Activated CD4-positive, CD25-positive, alpha-beta regulatory T cell treated with anti-CD3 and anti-CD28 coated beads, Interleukin-2, amount 50 U/mL, for 72 hours (primary cell): ENCODE results near the gene KY.
"Not testable (repeated sequence)": the region's sequence is repeated elsewhere in the genome, so short reads cannot be mapped to it uniquely, and the experiment has no call there.

Source experiments
- DNase-seq: peaks from one replicate; pipeline ENCODE4 v3.0.0; 2021

Gene KY

DNA sequence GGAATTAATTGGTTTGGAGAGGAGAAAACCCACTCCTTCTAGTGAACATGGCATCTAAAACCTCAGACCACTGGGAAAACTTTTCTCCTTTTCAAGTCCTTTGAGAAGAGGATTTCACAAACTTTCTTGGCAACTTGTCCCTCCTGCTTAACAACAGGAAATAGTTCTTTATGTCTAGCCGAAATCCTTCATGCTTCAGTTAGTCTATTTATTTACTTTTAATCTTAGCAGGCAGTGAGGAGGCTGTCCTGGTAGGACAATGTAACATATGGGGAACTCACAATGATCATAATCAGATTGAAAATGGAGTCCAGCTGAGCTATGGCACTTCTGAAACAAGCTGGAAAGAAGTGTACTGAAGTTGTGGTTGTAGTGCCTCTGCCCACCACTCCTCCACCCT lies 50.6 kb downstream of the KY start:
- no peak for DNase-seq

DNA sequence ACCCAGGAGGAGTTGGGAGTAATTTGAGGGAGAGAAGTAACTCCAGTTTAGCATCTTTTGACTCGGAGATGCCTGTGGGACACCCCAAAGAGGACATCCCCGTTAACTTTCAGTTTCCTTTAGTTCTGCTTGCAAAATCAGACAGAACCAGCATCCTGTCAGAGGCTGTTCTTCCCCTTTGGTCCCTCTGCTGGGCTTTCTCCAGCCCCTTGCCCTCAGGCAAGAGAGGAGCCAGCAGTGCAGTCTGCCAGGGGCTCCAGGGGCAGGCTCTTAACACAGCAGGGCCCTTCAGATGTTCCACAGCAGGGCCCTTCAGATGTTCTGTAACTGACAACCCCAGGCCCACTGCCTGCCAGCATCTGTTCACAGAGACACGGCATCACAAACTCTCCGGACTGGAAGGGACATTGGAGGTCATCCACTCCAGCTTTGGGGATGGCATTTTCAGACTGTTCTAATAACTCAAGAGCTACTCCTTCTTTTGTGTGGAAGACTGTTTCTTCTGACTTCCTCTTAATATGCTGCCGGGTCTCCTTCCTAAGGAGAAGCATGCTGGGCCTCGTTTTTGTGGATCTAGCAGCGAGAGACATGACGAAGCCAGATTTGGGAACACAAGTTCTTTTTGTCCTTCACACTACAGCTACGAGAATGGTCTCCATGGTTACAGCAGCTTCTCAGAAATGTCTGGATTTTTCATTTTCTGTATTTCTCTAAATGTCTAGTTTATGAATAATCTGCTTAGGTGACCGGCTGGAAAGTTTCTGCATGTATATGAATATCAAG lies 51.9 kb downstream of the KY start:
- DNase-seq = no peak

DNA sequence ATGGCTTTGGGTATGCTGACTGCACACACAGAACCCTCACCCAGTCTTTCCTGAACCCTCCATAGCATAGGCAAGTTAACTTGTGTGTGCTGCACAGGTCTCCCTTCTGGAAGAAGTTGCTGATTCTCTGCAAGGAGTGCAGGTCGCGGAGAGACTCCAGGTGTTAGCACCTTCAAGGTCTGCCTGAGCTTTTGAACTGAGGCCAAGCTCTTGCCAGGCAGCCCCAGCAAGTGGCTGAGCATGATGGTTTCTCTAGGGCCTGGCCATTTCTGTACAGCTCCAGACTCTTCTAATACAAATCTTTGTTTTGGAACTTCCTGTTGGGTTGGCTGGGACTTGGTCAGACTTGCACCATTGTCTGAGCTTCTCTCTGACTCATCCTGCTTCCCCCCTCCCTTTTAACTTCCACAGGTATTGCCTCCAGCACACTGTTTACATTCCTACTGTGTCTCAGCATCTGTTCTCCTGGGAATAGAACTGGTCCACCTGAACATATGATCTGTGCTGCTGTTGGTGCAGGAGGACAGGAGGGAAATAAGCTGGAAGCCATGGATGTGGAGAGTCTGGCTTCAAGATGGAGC lies 53.3 kb downstream of the KY start:
- no peak for DNase-seq

DNA sequence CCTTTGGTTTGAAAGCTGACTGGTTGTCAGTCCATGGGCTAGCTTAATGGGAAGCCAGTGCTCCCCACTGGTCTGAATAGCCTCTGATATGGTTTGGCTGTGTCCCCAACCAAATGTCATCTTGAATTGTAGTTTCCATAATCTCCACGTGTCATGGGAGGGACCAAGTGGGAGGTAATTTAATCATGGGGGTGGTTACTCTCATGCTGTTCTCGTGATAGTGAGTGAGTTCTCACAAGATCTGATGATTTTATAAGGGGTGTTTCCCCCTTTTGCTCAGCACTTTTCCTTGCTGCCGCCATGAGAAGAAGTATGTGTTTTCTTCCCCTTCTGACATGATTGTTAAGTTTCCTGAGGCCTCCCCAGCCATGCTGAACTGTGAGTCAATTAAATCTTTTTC lies 55.8 kb downstream of the KY start:
- not testable (repeated sequence) for DNase-seq

DNA sequence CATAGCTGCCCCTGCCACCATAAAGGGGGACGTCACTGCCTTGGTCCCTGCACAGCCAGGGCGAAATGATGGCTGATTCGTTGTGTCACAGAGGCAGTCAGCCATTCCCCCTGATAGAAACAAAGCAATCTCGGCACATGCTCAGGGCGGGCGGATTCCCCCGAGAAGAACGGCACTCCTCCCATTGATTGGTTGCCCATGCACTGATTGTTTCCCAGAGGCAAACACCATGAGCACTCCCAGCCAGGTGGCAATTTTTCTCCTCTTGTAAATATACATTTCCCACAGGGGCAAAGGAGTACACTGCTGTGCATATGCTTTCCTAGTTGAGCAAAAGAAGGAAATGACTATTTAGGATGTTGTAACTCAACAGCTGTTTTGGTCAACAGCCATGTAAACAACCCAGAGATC lies 56.5 kb downstream of the KY start:
- DNase-seq = no peak

DNA sequence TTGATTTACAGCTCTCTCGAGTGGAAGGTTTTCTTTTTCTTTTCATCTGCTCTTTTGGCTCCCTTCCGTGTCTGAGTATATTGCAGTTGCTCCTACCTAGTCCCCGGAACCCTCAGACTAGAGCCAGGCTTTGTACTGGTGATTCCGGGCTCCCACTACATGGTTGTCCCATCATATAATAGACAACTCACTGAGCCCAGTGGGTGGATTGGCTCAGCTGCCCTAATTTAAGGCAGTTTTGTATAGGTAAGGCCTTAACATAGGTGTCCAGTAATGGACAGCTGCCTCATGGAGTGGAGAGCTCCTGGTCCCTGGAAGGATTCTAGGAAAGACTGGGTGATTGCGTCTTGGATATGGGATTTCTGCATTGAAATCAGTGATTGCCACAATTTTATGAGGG lies 58.0 kb downstream of the KY start:
- DNase-seq = no peak

DNA sequence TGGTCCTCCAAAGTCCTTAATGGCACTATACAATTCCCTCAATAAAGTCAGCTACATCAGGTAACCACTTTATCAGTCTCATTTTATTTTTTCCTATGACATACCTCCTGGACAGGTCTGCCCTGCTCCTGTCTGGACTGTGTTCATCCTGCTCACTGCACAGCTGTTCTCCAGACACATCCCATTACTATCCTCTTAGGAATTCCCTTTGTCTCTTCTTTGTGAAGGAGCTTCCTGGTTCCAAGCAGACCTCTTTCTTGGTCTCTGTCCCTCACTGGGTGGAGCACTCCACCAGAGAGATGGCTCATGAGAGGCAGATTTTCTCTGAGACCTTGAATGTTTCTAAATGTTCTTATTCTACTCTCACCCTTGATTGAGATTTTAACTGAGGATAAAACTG lies 60.1 kb downstream of the KY start:
- DNase-seq = no peak

DNA sequence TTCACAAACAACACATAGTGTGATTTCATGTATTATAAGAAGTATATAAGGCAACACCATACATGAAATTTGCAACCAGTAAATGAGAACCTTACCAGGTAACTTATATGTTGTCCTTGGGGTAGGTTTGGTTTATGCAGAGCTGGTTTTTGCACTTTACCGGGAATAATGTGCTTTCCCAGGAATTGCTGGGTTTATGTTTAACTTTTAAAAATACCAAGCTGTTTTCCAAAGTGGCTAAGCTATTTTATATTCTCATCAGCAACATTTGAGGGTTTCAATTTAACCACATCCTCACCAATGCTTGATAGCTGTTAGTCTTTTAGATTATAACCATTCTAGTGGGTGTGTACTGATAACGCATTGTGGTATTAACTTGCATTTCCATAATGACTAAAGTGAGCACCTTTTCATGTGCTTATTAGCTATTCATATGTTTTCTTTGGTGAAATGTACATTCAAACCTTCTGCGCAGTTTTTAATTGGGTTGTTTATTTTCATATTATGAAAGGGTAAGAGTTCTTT lies 71.6 kb downstream of the KY start:
- DNase-seq = no peak

DNA sequence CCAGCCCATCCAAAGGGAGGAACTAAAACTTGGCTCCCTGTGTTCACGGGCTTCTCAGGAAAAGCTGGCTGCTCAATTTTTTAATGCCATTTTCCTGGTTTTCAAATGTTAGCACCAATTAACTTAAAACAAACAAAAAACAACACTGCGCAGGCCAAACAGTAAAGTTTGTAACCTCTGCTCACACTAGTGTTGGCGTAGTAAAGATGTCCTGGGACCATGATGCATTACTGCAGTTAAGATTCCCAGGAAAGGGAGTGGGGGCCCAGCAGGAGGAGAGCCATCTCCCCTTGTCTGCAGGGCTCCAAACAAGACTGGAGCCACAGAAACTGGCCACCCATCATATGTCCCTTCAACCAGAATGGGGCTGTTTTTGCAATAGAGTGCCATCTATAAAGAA lies 74.0 kb downstream of the KY start:
- no peak for DNase-seq

DNA sequence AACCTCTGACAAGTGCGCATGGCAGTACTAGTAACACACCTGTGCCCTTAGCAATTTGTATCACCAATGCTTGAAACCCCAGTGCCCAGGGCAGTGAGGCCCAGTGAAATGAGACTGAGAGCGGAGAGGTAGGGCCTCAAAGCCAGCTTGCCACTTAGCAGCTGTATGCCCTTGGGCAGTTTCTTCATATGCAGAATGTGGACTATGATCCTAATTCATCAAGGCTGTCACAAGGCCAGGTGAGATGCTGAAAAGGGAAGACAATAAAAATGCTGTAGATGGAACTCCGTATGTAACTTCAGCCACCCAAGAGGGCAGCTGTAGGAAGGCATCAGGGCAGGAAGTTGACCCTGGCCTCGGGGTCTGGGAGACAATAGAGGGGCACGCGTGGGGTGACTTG lies 74.4 kb downstream of the KY start:
- DNase-seq = no peak

DNA sequence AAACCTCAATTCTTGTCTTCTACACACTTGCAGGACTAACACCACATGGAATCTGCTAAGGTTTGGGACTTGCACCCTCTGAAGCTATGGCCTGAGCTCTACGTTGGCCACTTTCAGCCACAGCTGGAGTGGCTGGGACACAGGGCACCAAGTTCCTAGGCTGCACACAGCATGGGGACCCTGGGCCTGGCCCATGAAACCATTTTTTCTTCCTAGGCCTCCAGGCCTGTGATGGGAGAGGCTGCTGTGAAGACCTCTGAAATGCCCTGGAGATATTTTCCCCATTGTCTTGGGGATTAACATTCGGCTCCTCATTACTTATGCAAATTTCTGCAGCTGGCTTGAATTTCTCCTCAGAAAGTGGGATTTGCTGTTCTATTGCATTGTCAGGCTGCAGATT lies 80.9 kb downstream of the KY start:
- DNase-seq = not testable (repeated sequence)

DNA sequence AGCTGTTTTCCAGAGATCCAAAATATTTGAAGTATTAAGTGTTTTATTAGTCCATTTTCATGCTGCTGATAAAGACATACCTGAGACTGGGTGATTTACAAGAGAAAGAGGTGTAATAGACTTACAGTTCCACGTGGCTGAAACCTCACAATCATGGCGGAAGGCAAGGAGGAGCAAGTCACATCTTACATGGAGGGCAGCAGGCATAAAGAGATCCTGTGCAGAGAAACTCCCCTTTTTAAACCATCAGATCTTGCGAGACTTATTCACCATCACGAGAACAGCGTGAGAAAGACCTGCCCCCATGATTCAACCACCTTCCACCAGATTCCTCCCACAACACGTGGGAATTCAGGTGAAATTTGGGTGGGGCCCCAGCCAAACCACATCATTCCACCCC lies 82.0 kb downstream of the KY start:
- DNase-seq = no peak

DNA sequence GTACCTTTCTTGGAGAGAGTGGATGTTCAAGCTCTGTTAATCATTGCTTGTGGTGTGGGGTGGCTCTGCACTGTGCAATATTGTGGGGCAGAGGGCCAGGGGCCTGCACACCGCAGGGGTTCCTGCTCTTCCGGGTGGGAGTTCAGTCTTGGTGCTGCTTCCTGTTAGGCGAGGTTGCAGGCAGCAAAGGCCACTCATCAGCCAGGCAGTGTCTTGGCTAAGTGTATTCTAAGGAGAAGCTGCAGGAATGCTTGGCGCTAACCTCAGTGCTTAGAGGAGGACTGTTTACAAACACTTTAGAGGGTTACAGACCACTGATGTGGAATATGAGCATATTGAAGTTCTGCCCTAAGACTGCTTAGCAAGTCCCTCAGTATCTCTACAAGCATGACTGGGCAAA lies 83.2 kb downstream of the KY start:
- DNase-seq = no peak

DNA sequence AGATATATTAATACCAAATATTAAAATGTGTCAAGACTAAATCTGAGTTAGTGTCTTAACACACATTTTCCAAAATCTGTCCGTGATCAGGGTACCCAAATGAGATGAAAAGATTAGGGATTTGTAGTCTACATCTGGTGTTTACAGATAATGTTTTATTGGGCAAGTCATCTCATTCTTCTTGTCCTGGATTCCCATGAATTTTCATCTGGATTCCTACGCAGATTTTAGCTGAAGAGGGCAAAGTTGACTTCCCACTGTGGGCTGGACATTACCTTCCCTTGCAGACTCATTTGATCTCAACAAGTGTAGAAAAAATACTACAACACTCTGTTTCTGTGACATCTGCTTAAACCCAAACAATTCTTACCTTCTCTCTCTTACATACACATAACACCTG lies 85.8 kb downstream of the KY start:
- no peak for DNase-seq

DNA sequence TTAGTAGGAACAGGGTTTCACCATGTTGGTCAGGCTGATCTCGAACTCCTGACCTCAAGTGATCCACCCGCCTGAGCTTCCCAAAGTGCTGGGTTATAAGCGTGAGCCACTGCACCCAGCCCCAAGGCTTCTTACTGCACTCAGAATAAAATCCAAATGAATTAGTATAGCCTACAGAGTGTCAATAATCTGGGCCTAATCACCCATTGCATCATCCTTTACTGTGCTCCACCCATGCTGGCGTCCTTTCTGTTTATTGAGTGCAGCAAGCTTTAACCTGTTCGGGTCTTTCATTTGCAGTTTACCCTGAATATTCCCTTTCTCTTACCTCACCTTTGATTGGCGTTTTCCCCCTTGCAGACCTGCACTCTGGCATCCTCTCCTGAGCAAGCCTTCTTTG lies 87.2 kb downstream of the KY start:
- DNase-seq = no peak

DNA sequence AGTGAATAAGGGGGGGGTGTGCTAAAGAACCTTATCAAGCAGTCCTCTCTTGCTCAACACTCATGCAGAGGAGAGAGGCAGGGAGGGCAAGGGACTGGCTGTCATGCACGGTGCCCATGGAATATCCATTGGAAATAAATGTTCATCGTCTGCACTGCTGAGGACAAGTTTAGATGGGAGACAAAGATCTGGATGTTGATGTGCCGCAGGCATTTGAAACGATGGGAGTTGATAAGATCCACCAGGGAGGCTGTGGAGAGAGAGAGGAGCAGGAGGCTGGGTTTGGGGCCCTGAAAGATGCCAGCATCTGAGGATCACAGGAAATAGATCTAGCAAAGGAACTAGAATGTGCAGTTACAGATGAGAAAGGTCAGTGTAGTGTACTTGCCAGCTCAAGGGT lies 88.8 kb downstream of the KY start:
- no peak for DNase-seq

DNA sequence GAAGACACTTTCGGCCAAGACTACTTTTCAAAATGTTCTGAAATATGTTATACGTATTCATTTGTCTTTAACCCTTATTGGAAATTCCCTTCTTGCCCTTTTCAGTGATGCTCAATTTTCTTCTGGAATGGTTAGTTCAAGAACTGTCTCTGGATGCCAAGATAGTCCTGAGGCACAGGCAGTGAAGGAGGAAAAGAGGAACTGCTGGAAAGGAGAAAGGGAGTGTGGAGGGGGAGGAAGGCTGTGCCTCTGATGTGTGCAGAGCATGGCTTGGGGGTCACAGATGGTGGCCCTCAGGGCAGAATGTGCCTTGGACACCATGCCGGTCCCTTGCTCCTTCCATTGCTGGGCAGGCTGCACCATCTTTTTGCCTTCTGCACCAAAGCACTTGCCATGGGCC lies 91.2 kb downstream of the KY start:
- DNase-seq = no peak
